Measurements from ENCODE around the gene GGNBP2.
"Not testable (repeated sequence)": the region's sequence is repeated elsewhere in the genome, so short reads cannot be mapped to it uniquely, and the experiment has no call there.

Gene GGNBP2

DNA sequence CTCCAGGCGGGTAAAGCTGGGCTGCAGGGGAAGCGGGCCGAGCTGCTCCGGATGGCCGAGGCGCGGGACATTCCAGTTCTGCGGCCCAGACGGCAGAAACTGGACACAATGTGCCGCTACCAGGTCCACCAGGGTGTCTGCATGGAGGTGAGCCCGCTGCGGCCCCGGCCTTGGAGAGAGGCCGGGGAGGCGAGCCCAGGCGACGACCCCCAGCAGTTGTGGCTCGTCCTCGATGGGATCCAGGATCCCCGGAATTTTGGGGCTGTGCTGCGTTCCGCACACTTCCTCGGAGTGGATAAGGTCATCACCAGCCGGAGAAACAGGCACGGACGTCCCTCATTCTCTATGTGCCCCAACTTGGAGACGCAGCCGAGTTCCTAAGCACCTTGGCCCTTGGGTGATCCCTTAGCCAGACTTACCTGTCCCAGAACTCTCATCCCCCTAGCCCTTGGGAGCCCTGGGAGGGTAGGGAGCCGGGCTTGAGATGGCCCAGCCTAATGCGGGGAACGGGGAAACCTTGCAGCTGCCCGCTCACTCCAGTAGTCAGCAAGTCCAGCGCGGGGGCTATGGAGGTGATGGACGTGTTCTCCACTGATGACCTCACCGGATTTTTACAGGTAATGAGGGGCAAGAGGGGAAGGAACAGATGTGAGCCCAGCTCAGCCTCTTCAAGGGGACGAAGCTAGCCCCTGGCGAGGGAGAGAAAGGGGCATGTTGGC, 57.5 kb downstream of the GGNBP2 start:
- no peak for DNase-seq

GRCh38 chr17:36602924-36603384, 58.2 kb downstream of the GGNBP2 start:
- no peak for DNase-seq

- DNase-seq: not testable (repeated sequence)
Measured at GRCh38 chr17:36605028-36605427, 60.3 kb downstream of the GGNBP2 start.

GRCh38 chr17:36608280-36608679, 63.6 kb downstream of the GGNBP2 start:
- no peak for DNase-seq

- DNase-seq: no peak
Measured at GRCh38 chr17:36608794-36609497, 64.2 kb downstream of the GGNBP2 start.

GRCh38 chr17:36609498-36609862, 64.8 kb downstream of the GGNBP2 start:
- DNase-seq: no peak

GRCh38 chr17:36610474-36610873, 65.8 kb downstream of the GGNBP2 start:
- no peak for DNase-seq

- DNase-seq: peak; percentile 24
Measured at GRCh38 chr17:36611345-36612072, 66.8 kb downstream of the GGNBP2 start.

DNA sequence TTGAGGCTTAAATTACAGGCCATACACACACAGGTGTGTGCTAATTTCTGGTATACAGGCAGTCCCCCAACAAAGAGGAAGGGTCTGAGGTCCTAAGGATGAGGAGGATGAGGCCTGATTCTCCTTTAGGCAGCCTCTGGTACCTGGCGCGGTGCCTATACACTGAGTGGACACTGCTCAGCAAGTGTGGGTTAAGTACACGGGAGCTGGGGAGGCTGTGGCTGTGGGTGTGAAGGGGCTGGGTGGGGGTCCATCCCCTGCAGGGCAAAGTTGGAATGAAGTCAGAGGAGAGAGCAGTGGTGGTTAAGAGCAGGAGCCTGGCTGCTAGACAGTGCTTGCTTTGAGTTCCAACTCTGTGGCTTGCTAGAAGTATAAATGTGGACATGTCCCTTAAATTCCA, 67.6 kb downstream of the GGNBP2 start:
- DNase-seq: no peak

DNA sequence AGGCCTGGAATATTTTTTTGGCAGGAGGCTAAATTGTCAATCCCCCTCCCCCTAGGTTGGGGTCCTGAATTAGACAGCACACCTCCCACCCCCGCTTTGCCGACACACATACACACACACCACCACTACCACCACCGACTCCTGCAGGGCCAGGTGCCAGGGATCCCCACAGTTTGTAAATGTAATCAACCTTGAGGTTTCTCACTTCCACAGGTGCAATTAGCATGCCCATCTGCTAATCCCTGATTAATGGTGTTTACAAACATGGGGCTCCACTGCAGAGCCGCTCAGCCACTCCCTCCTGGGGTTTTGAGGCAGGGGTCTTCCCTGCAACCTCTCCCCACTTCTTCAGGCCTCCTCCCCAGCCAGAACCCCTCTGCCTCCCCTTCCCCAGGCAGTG, 68.4 kb downstream of the GGNBP2 start:
- DNase-seq: no peak

DNA sequence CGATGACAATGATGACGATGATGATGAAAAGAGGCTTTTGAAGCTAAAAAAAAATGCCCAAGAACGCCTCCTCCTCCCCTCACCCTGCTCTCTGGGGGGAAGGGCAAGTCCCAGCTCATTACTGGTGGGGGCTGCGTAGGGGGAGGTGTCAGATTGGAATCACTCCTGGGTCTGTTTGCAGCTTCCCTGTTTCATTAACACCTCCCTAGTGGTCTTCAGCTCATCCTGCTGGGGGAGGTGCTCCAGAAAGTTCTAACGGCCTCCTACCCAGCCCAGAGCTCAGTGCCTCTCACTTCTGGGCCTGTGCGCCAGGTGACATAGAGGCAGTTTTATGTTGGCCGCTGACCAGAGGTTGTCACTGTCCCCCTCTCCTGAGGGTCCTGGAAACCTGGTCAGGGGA, 69.4 kb downstream of the GGNBP2 start:
- no peak for DNase-seq

- no peak for DNase-seq
Measured at GRCh38 chr17:36614933-36615332, 70.2 kb downstream of the GGNBP2 start.

- no peak for DNase-seq
Measured at GRCh38 chr17:36616061-36617029, 71.6 kb downstream of the GGNBP2 start.

- no peak for DNase-seq
Measured at GRCh38 chr17:36617773-36618172, 73.1 kb downstream of the GGNBP2 start.

DNA sequence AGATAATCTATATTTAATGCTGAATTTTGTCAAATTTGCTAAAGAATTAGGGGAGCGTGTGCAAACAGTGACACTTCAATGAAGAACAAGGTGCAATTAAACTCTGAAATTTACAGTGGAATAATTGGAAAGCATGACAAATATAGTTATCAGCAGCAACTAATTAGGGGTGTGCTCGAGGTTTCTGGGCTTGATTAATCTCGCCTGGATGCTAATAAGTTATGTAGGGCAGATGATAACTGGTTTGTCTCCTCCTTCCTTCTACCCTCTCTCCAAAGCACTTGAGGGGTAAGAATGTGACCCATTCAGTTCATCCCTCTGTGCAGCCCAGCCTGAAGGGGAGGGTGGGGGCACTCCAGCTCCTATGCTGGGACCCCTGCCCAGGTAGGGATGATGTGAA, 78.6 kb downstream of the GGNBP2 start:
- DNase-seq: no peak

DNA sequence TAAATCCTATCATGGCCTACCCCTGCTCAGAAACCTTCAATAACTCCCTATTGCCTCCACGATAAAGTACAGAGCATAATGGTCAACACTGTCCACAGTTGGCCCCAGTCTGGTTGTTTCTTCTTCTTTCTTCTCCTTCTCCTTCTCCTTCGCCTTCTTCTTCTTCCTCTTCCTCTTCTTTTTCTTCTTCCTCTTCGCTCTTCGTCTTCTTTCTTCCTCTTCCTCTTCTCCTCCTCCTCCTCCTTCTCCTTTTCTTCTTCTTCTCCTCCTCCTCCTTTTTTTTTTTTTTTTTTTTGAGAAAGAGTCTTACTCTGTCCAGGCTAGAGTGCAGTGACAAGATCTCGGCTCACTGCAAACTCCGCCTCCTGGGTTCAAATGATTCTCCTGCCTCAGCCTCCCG, 80.5 kb downstream of the GGNBP2 start:
- no peak for DNase-seq

- no peak for DNase-seq
Measured at GRCh38 chr17:36627101-36627500, 82.4 kb downstream of the GGNBP2 start.

DNA sequence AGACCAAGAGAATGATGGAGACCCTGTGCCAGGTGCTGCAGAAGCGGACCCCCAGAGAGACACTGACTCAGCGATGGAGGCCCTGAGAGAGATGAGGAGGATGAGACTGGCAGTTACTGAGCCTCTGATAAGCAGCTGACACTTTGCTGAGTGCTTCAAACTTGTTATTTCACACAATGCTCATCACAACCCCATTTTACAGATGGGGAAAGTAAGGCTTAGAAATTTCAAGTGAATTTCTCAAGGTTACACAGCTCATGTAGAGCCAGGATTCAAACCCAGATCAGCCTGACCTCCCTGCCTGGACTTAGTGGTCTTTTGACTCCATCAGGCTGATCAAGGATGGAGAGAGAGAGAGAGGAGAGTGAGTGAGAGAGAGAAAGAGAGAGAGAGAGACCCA, 83.9 kb downstream of the GGNBP2 start:
- DNase-seq: no peak

DNA sequence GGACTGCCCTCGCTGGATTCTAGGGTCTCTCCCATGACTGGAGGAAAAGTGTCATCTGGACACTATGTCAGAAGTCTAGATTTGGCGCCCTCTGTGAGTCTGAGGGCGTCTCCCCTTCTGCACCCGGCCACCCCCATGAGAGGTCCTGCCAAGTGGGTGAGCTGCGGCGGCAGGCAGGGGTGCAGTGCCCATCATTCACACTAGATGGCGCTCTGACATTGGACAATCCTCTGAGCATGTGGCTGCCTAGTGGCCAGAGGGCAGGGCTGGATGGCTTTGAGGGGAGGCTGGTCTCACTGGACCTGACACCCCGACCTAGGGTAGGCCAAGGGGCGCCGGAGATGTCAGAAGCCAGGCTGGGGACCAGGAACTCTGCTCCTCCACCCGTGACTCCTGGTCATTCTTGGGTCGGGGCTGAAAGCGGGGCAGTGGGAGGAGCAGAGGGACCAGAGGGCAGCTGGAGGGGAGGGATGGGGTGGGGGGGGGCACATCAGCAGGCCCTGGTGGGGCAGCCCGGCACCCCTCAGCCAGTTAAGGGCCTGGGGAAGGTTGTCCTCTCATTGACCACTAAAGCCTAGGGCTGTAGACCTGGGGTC, 84.6 kb downstream of the GGNBP2 start:
- DNase-seq: no peak

DNA sequence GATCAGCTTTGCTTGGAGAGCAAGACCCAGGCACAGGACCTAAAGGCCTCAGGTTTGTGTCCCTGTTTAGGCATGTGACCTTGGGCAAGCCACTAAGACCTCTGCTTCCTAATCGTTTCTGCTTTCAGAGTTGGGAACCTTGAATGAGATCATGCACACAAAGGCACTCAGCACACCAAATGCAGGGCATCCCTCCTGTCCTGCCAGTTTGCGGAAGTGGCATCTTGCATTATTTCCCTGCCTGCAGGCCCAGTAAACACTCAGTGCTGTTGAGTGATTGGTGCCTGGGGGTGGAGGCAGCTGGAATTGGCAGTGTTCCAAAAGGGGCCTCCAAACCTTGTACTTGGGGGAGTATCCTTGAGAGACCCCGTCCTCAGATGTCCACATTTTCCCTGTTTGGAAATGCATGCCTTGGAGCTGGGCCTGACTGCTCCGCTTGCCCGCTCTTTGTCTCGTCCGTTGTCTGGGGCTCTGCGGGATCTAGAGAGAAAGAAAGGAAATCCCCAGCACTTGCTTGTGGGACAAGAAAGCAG, 85.3 kb downstream of the GGNBP2 start:
- DNase-seq: no peak

GRCh38 chr17:36631022-36631421, 86.3 kb downstream of the GGNBP2 start:
- DNase-seq: no peak
